HG02642 (cell line): ENCODE data around the gene SHB.
A peak's percentile ranks its signal among the peaks of the same experiment; 100 is the strongest.
"Not testable (repeated sequence)": the region's sequence is repeated elsewhere in the genome, so short reads cannot be mapped to it uniquely, and the experiment has no call there.

ENCODE experiments used
- ATAC-seq: cut with Tn5 transposase; IDR thresholded peaks from one replicate; pipeline ENCODE4 v1.9.1; 2021; ENCODE audit warnings: mild to moderate bottlenecking; ENCODE audit not compliant: unreplicated experiment, poor library complexity

Gene SHB

GRCh38 chr9:37909836-37910235 is 159.2 kb downstream of the SHB start:
- not testable (repeated sequence) for ATAC-seq

- no peak for ATAC-seq
Measured at GRCh38 chr9:37909326-37909725, 159.7 kb downstream of the SHB start.

GRCh38 chr9:37908698-37909186 is 160.3 kb downstream of the SHB start:
- no peak for ATAC-seq

GRCh38 chr9:37908283-37908682 is 160.7 kb downstream of the SHB start:
- no peak for ATAC-seq

GRCh38 chr9:37906312-37907239 is 162.5 kb downstream of the SHB start:
- no peak for ATAC-seq

- ATAC-seq = no peak
Measured at GRCh38 chr9:37905776-37906175, 163.3 kb downstream of the SHB start.

GRCh38 chr9:37905131-37905505 is 163.9 kb downstream of the SHB start:
- no peak for ATAC-seq

GRCh38 chr9:37904445-37905130 is 164.4 kb downstream of the SHB start:
- no peak for ATAC-seq

GRCh38 chr9:37903647-37904444 is 165.2 kb downstream of the SHB start, which contains the start of gene SLC25A51:
Gene SLC25A51 (minus strand): TSS chr9:37904127. CDS start chr9:37888550, 15,577 bp downstream.
- ATAC-seq = peak; percentile 91

- no peak for ATAC-seq
Measured at GRCh38 chr9:37902796-37903646, 166.0 kb downstream of the SHB start.

- ATAC-seq = no peak
Measured at GRCh38 chr9:37902131-37902530, 166.9 kb downstream of the SHB start.

- no peak for ATAC-seq
Measured at GRCh38 chr9:37899041-37899440, 170.0 kb downstream of the SHB start.

GRCh38 chr9:37897665-37898064 is 171.4 kb downstream of the SHB start:
- ATAC-seq = no peak

GRCh38 chr9:37892063-37892462 is 177.0 kb downstream of the SHB start:
- no peak for ATAC-seq

- ATAC-seq = not testable (repeated sequence)
Measured at GRCh38 chr9:37891042-37891441, 178.0 kb downstream of the SHB start.

GRCh38 chr9:37889536-37889935 is 179.5 kb downstream of the SHB start:
- ATAC-seq = no peak

GRCh38 chr9:37887977-37888583 is 180.9 kb downstream of the SHB start:
- not testable (repeated sequence) for ATAC-seq

GRCh38 chr9:37880916-37881479 is 188.0 kb downstream of the SHB start:
- ATAC-seq = no peak

GRCh38 chr9:37876376-37876775 is 192.7 kb downstream of the SHB start:
- no peak for ATAC-seq
